Neutrophil (primary cell): Measurements from ENCODE around the gene COL15A1.

ENCODE experiments used
- H3K27ac ChIP-seq: fragments of 200-600 bp; sonication (generic); 2 replicates; pipeline ENCODE4 v1.5.1; 2016; ENCODE audit warnings: mild to moderate bottlenecking, moderate library complexity
- H3K27me3 ChIP-seq: fragments of 200-600 bp; sonication (generic); 2 replicates; pipeline ENCODE4 v1.6.0; 2016; ENCODE audit warnings: mild to moderate bottlenecking
- H3K36me3 ChIP-seq: fragments of 200-600 bp; sonication (generic); 2 replicates; pipeline ENCODE4 v1.5.1; 2017
- H3K4me1 ChIP-seq, 2 experiments: fragments of 200-600 bp in 1 of 2; sonication (generic) in 1 of 2; 1 replicate in 1 of 2; 2 replicates in 1 of 2; pipeline versions ENCODE4 v1.5.1 to v1.6.1; 2013 to 2016; ENCODE audit warnings: low read depth in 1 of 2, low read length in 1 of 2, mild to moderate bottlenecking in 1 of 2, moderate library complexity in 1 of 2; ENCODE audit not compliant: control insufficient read depth in 1 of 2, insufficient read depth in 1 of 2
- H3K4me3 ChIP-seq, 2 experiments: fragments of 200-600 bp in 1 of 2; sonication (generic) in 1 of 2; 1 replicate in 1 of 2; 2 replicates in 1 of 2; pipeline ENCODE4 v1.5.1; 2013 to 2016; ENCODE audit warnings: low read depth in 1 of 2, low read length in 1 of 2, mild to moderate bottlenecking in 1 of 2, moderate library complexity in 1 of 2
- H3K9me3 ChIP-seq: fragments of 200-600 bp; sonication (generic); 2 replicates; pipeline ENCODE4 v1.5.1; 2016
- TF ChIP-seq, protein P1 (sequence below): fragments of 200-600 bp; sonication (generic); IDR thresholded peaks from 2 replicates; pipeline ENCODE4 v1.5.1; 2016; ENCODE audit warnings: antibody characterized with exemption

The COL15A1 gene

GRCh38 chr9:98972716-98973115 is 29.0 kb downstream of the COL15A1 start:
- TF ChIP-seq, protein P1, sequence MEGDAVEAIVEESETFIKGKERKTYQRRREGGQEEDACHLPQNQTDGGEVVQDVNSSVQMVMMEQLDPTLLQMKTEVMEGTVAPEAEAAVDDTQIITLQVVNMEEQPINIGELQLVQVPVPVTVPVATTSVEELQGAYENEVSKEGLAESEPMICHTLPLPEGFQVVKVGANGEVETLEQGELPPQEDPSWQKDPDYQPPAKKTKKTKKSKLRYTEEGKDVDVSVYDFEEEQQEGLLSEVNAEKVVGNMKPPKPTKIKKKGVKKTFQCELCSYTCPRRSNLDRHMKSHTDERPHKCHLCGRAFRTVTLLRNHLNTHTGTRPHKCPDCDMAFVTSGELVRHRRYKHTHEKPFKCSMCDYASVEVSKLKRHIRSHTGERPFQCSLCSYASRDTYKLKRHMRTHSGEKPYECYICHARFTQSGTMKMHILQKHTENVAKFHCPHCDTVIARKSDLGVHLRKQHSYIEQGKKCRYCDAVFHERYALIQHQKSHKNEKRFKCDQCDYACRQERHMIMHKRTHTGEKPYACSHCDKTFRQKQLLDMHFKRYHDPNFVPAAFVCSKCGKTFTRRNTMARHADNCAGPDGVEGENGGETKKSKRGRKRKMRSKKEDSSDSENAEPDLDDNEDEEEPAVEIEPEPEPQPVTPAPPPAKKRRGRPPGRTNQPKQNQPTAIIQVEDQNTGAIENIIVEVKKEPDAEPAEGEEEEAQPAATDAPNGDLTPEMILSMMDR: no peak

GRCh38 chr9:98973171-98973570 is 29.5 kb downstream of the COL15A1 start:
- Histone ChIP-seq H3K9me3 (no peaks in the 10 kb centered on the region), H3K36me3 (no peaks in the 10 kb centered on the region), H3K4me3 (no peak overlapping the region), H3K4me1 (peaks cover 0 to 3% of the 10 kb centered on the region in 2 experiments), H3K27ac (no peak overlapping the region), H3K27me3 (peaks cover 69% of the 10 kb centered on the region)
- TF ChIP-seq, protein P1: no peak

More at GRCh38 chr9:98972716-98973115, 29.0 kb downstream of the COL15A1 start:
- Histone ChIP-seq H3K4me1 (peaks cover 0 to 3% of the 10 kb centered on the region in 2 experiments), H3K9me3 (no peaks in the 10 kb centered on the region), H3K36me3 (no peaks in the 10 kb centered on the region), H3K4me3 (no peak overlapping the region), H3K27ac (no peak overlapping the region), H3K27me3 (peaks cover 64% of the 10 kb centered on the region)

- peaks cover 0 to 3% of the 10 kb centered on the region in 2 experiments for H3K4me1 ChIP-seq
- TF ChIP-seq, protein P1: no peak
- H3K9me3 ChIP-seq: no peaks in the 10 kb centered on the region
- H3K27me3 ChIP-seq: peaks cover 73% of the 10 kb centered on the region
- H3K27ac ChIP-seq: no peak overlapping the region
- no peaks in the 10 kb centered on the region for H3K36me3 ChIP-seq
- H3K4me3 ChIP-seq: no peak overlapping the region
Observed at GRCh38 chr9:98973576-98973975, 29.9 kb downstream of the COL15A1 start.

DNA sequence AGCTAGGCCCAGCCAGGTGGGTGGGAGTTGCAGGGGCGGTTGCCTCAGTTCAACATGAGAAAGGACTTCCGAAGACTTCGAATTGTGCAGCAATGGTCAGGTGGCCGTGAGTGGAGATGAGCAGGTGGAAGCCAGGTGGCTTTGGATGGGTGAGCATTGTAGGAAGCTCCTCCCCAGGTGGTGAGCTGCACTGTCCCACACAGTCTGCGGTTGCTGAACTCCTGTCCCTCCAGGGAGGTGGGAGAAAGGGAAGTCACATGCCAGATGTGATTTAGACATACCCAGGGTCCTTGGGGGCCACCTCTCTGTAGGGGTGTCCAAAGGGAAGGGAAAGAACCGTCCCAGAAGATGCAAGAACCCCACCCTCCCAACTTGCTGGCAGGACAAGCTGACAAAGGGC is 30.4 kb downstream of the COL15A1 start:
- peaks cover 76% of the 10 kb centered on the region for H3K27me3 ChIP-seq
- no peak overlapping the region for H3K4me3 ChIP-seq
- TF ChIP-seq, protein P1: no peak
- no peaks in the 10 kb centered on the region for H3K9me3 ChIP-seq
- H3K27ac ChIP-seq: no peak overlapping the region
- H3K36me3 ChIP-seq: no peaks in the 10 kb centered on the region
- peaks cover 0 to 3% of the 10 kb centered on the region in 2 experiments for H3K4me1 ChIP-seq

DNA sequence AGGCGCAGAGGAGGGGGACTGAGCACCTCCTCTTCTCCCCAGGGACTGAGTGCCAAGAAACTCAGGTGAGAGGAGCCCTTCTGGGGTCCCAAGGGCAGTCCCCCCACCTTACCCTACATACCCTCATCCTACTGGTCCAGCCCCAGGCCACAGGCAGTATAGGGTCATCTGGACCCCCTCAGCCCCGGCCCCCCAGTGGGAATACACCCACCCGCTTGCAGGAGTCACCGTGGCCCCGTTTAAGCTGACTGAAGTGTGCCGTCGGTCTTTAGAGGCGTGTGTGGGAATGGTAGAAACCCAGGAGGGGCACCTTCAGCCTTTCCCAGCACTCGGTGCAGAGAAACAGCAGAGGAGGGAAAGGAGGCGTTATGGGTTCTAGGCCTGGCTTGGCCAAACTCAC is 30.8 kb downstream of the COL15A1 start:
- H3K27me3 ChIP-seq: peaks cover 79% of the 10 kb centered on the region
- no peaks in the 10 kb centered on the region for H3K36me3 ChIP-seq
- no peaks in the 10 kb centered on the region for H3K9me3 ChIP-seq
- no peak overlapping the region for H3K27ac ChIP-seq
- TF ChIP-seq, protein P1: no peak
- H3K4me3 ChIP-seq: no peak overlapping the region
- H3K4me1 ChIP-seq: peaks cover 0 to 3% of the 10 kb centered on the region in 2 experiments
